WTC11 (cell line): ENCODE results near the gene CABLES1. TPM values are rescaled to one million over a fixed set of nuclear protein-coding genes. Genes with fewer than 3 reads are reported as not detected.

Experiments used
- ATAC-seq: fragments of 200-7000 bp; cut with Tn5 transposase; 2 replicates; pipeline ENCODE4 v1.10.0; 2021; ENCODE audit warnings: mild to moderate bottlenecking, moderate library complexity
- CTCF ChIA-PET: fragments of 300-600 bp; sonication (Branson Sonifier 250); formaldehyde crosslinking; loops from one replicate; lab custom pipeline; 2021; ENCODE audit warnings: antibody characterized with exemption; lab: Charles Lee
- POLR2A ChIA-PET: fragments of 350-600 bp; sonication (Branson Sonifier 250); formaldehyde crosslinking; loops from one replicate; lab custom pipeline; 2021; ENCODE audit warnings: antibody characterized with exemption; lab: Charles Lee
- DNase-seq: peaks from one replicate; pipeline ENCODE4 v3.0.0; 2021; ENCODE audit warnings: low spot score
- H3K27ac Mint-ChIP-seq: 2 replicates; pipeline ENCODE4 v1.8.0; 2021; ENCODE audit warnings: mixed read lengths
- H3K27me3 Mint-ChIP-seq: 2 replicates; pipeline ENCODE4 v1.8.0; 2021; ENCODE audit warnings: low read depth, mild to moderate bottlenecking, moderate library complexity, mixed read lengths
- H3K36me3 Mint-ChIP-seq: 2 replicates; pipeline ENCODE4 v1.8.0; 2021; ENCODE audit warnings: mixed read lengths
- H3K4me1 Mint-ChIP-seq: 2 replicates; pipeline ENCODE4 v1.8.0; 2022; ENCODE audit warnings: mixed read lengths
- H3K4me3 Mint-ChIP-seq: 2 replicates; pipeline ENCODE4 v1.8.0; 2021; ENCODE audit warnings: mild to moderate bottlenecking, moderate library complexity, mixed read lengths
- H3K9me3 Mint-ChIP-seq: 2 replicates; pipeline ENCODE4 v1.8.0; 2021; ENCODE audit warnings: mixed read lengths
- ARID4B ChIP-seq: sonication (generic); formaldehyde crosslinking; IDR thresholded peaks from 2 replicates; pipeline ENCODE4 v1.8.0; 2023; ENCODE audit warnings: missing genetic modification reagents, mild to moderate bottlenecking, borderline replicate concordance
- ATF6 ChIP-seq: sonication (generic); formaldehyde crosslinking; IDR thresholded peaks from 2 replicates; pipeline ENCODE4 v1.8.1; 2023; ENCODE audit warnings: mild to moderate bottlenecking, missing genetic modification reagents
- ETV6 ChIP-seq: sonication (generic); formaldehyde crosslinking; IDR thresholded peaks from 2 replicates; pipeline ENCODE4 v1.8.1; 2022; ENCODE audit warnings: mild to moderate bottlenecking, missing genetic modification reagents
- FOXJ3 ChIP-seq: sonication (generic); formaldehyde crosslinking; IDR thresholded peaks from 2 replicates; pipeline ENCODE4 v1.9.0; 2021; ENCODE audit warnings: missing genetic modification reagents, mild to moderate bottlenecking, borderline replicate concordance
- FOXP4 ChIP-seq: sonication (generic); formaldehyde crosslinking; IDR thresholded peaks from 2 replicates; pipeline ENCODE4 v1.8.0; 2022; ENCODE audit warnings: mild to moderate bottlenecking, missing genetic modification reagents
- GABPB1 ChIP-seq: sonication (generic); formaldehyde crosslinking; IDR thresholded peaks from 2 replicates; pipeline ENCODE4 v1.8.1; 2023; ENCODE audit warnings: mild to moderate bottlenecking, missing genetic modification reagents
- GRHL2 ChIP-seq: fragments of 250-450 bp; sonication (Bioruptor Pico); IDR thresholded peaks from 2 replicates; pipeline ENCODE4 v1.8.0; 2022; ENCODE audit warnings: mild to moderate bottlenecking, moderate library complexity; ENCODE audit not compliant: insufficient replicate concordance, severe bottlenecking
- GTF2I ChIP-seq: fragments of 250-450 bp; sonication (Bioruptor Pico); conservative IDR thresholded peaks from 2 replicates; pipeline ENCODE4 v1.4.0; 2021; ENCODE audit warnings: mild to moderate bottlenecking
- MLX ChIP-seq: sonication (generic); formaldehyde crosslinking; IDR thresholded peaks from 2 replicates; pipeline ENCODE4 v1.8.1; 2023; ENCODE audit warnings: mild to moderate bottlenecking, missing genetic modification reagents, moderate library complexity
- NR2C2 ChIP-seq: sonication (generic); formaldehyde crosslinking; IDR thresholded peaks from 2 replicates; pipeline ENCODE4 v1.8.0; 2022; ENCODE audit warnings: mild to moderate bottlenecking, missing genetic modification reagents
- NR3C1 ChIP-seq: sonication (generic); formaldehyde crosslinking; conservative IDR thresholded peaks from 2 replicates; pipeline ENCODE4 v1.8.1; 2023; ENCODE audit warnings: low read depth, mild to moderate bottlenecking, missing genetic modification reagents
- RORB ChIP-seq: fragments of 250-450 bp; sonication (Bioruptor Pico); IDR thresholded peaks from 2 replicates; pipeline ENCODE4 v1.9.0; 2021; ENCODE audit warnings: mild to moderate bottlenecking
- SMAD4 ChIP-seq: sonication (generic); formaldehyde crosslinking; IDR thresholded peaks from 2 replicates; pipeline ENCODE4 v1.8.0; 2022; ENCODE audit warnings: mild to moderate bottlenecking, missing genetic modification reagents
- SP1 ChIP-seq: sonication (generic); formaldehyde crosslinking; conservative IDR thresholded peaks from 2 replicates; pipeline ENCODE4 v1.8.1; 2022; ENCODE audit warnings: missing genetic modification reagents
- TEAD1 ChIP-seq: sonication (generic); formaldehyde crosslinking; IDR thresholded peaks from 2 replicates; pipeline ENCODE4 v1.8.0; 2022; ENCODE audit warnings: mild to moderate bottlenecking, missing genetic modification reagents
- ZMAT4 ChIP-seq: fragments of 250-450 bp; sonication (Bioruptor Pico); IDR thresholded peaks from 2 replicates; pipeline ENCODE4 v1.9.0; 2021; ENCODE audit warnings: mild to moderate bottlenecking
- ZNF121 ChIP-seq: sonication (generic); formaldehyde crosslinking; IDR thresholded peaks from 2 replicates; pipeline ENCODE4 v1.8.0; 2023; ENCODE audit warnings: missing genetic modification reagents
- ZNF532 ChIP-seq: fragments of 250-450 bp; sonication (Bioruptor Pico); IDR thresholded peaks from 2 replicates; pipeline ENCODE4 v1.9.0; 2021; ENCODE audit warnings: mild to moderate bottlenecking, borderline replicate concordance
- total RNA-seq: library from RNA; stranded (reverse); gene quantifications from 3 replicates; pipeline ENCODE4 v1.2.3, GENCODE V29; 2021

Gene CABLES1
- total RNA-seq, 1 experiment from 2014 or later: 17.0 TPM

GRCh38 chr18:23282437-23282781, 147.1 kb downstream of the CABLES1 start (continued):
- no peak for TF ChIP-seq ATF6 (CRISPR knock-in tag)
- no peak for TF ChIP-seq MLX (CRISPR knock-in tag)

- H3K27me3 Mint-ChIP-seq: no peaks in the 10 kb centered on the region
- H3K4me1 Mint-ChIP-seq: peaks cover 74% of the 10 kb centered on the region
- DNase-seq: peak; percentile 36
- ATAC-seq: peak; percentile 96
- H3K9me3 Mint-ChIP-seq: no peaks in the 10 kb centered on the region
- H3K36me3 Mint-ChIP-seq: no peaks in the 10 kb centered on the region
- CTCF ChIA-PET: interaction anchor here (0.8 to 1.7 kb wide), 2 partner anchors 76 to 152 kb away, joined by 3 to 4 read pairs; no protein-coding TSS in a partner anchor
- POLR2A ChIA-PET: interaction anchor here (2.2 kb wide), 1 partner anchor 24 kb away, joined by 12 read pairs; no protein-coding TSS in a partner anchor
- H3K4me3 Mint-ChIP-seq: no peak overlapping the region
- peak overlapping the region; percentile 98 for H3K27ac Mint-ChIP-seq
- no peak for TF ChIP-seq ZNF121 (CRISPR knock-in tag)
- no peak; the same call in 1 of the 2 replicates for TF ChIP-seq SP1
- TF ChIP-seq ZNF532 (CRISPR knock-in tag): no peak
- 0 out of 2 replicates have a peak, but pooled peaks have one; percentile 49 for TF ChIP-seq ETV6 (CRISPR knock-in tag)
- TF ChIP-seq SMAD4 (CRISPR knock-in tag): no peak
- TF ChIP-seq FOXP4 (CRISPR knock-in tag): peak; percentile 39; the same call in 1 of the 2 replicates
- peak; percentile 85; the same call in 1 of the 2 replicates for TF ChIP-seq TEAD1
- TF ChIP-seq GABPB1 (CRISPR knock-in tag): no peak
- no peak for TF ChIP-seq GTF2I (CRISPR knock-in tag)
- no peak for TF ChIP-seq NR2C2
- TF ChIP-seq ZMAT4 (CRISPR knock-in tag): no peak
- no peak for TF ChIP-seq GRHL2 (CRISPR knock-in tag)
- TF ChIP-seq FOXJ3 (CRISPR knock-in tag): no peak
- no peak for TF ChIP-seq RORB (CRISPR knock-in tag)
- TF ChIP-seq NR3C1: no peak
- no peak for TF ChIP-seq ARID4B
- no peak for TF ChIP-seq ATF6 (CRISPR knock-in tag)
Observed at GRCh38 chr18:23283916-23284430, 148.7 kb downstream of the CABLES1 start.
